ENCODE data around the gene TMEM178B.

Gene TMEM178B

DNA sequence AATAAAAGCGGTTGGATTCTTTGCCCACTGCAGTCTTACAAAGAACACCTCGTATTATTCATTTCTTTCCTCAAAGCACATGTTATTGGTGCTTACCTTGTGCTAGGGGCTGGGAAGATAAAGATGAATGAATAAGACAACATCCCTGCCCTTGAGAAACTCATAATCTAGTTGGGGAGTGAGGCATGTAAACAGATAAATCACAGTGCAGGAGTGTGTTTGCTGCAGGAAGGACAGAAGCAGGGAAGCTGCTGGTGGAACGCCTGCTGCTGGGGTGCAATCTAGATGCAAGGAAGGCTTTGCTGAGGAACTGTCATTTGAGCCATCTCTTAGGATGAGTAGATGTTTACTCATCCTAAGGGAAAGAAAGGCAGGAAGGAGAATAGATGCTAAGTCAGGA, 135.6 kb downstream of the TMEM178B start:
- H3F3A ChIP-seq (ENCODE audit: control insufficient read depth, insufficient read depth) = no peaks in the 10 kb centered on the region
- H3K79me2 ChIP-seq (ENCODE audit: control insufficient read depth, low read length) = no peaks in the 10 kb centered on the region
- no peaks in the 10 kb centered on the region for H3K4me1 ChIP-seq (ENCODE audit: control insufficient read depth, low read length)
- no peaks in the 10 kb centered on the region for H3K36me3 ChIP-seq (ENCODE audit: control insufficient read depth, low read length)
- no peaks in the 10 kb centered on the region for H3K9me2 ChIP-seq (replicated peaks; ENCODE audit: control insufficient read depth, low read length)
- TF ChIP-seq CTCF (IDR thresholded peaks at IDR 0.05; ENCODE audit: low read depth, low read length, poor library complexity, severe bottlenecking) = no peak
- no peak for TF ChIP-seq EZH2phosphoT487 (IDR thresholded peaks at IDR 0.05; ENCODE audit: borderline replicate concordance, low read length)
- H3K27ac ChIP-seq (ENCODE audit: low read depth, low read length) = no peak overlapping the region
- H3K9me3 ChIP-seq (ENCODE audit: control insufficient read depth, insufficient read depth, low read length) = no peaks in the 10 kb centered on the region
- no peaks in the 10 kb centered on the region for H4K20me1 ChIP-seq (ENCODE audit: control insufficient read depth, insufficient read depth, low read depth, low read length)
- no peaks in the 10 kb centered on the region for H3K27me3 ChIP-seq (ENCODE audit: control insufficient read depth, low read length)
- no peak overlapping the region for H3K4me2 ChIP-seq (ENCODE audit: low read length)
- H3K4me3 ChIP-seq (ENCODE audit: low read length) = no peak overlapping the region

- H3K79me2 ChIP-seq (ENCODE audit: control insufficient read depth, low read length) = no peaks in the 10 kb centered on the region
- H3K9me2 ChIP-seq (replicated peaks; ENCODE audit: control insufficient read depth, low read length) = no peaks in the 10 kb centered on the region
- no peak overlapping the region for H3K4me3 ChIP-seq (ENCODE audit: low read length)
- no peaks in the 10 kb centered on the region for H3F3A ChIP-seq (ENCODE audit: control insufficient read depth, insufficient read depth)
- no peaks in the 10 kb centered on the region for H3K27me3 ChIP-seq (ENCODE audit: control insufficient read depth, low read length)
- H3K4me2 ChIP-seq (ENCODE audit: low read length) = no peak overlapping the region
- no peak for TF ChIP-seq EZH2phosphoT487 (IDR thresholded peaks at IDR 0.05; ENCODE audit: borderline replicate concordance, low read length)
- TF ChIP-seq CTCF (IDR thresholded peaks at IDR 0.05; ENCODE audit: low read depth, low read length, poor library complexity, severe bottlenecking) = no peak
- no peaks in the 10 kb centered on the region for H3K4me1 ChIP-seq (ENCODE audit: control insufficient read depth, low read length)
- H3K9me3 ChIP-seq (ENCODE audit: control insufficient read depth, insufficient read depth, low read length) = no peaks in the 10 kb centered on the region
- no peak overlapping the region for H3K27ac ChIP-seq (ENCODE audit: low read depth, low read length)
- H3K36me3 ChIP-seq (ENCODE audit: control insufficient read depth, low read length) = no peaks in the 10 kb centered on the region
- H4K20me1 ChIP-seq (ENCODE audit: control insufficient read depth, insufficient read depth, low read depth, low read length) = no peaks in the 10 kb centered on the region
Observed at GRCh38 chr7:141210862-141211261, 137.0 kb downstream of the TMEM178B start.

DNA sequence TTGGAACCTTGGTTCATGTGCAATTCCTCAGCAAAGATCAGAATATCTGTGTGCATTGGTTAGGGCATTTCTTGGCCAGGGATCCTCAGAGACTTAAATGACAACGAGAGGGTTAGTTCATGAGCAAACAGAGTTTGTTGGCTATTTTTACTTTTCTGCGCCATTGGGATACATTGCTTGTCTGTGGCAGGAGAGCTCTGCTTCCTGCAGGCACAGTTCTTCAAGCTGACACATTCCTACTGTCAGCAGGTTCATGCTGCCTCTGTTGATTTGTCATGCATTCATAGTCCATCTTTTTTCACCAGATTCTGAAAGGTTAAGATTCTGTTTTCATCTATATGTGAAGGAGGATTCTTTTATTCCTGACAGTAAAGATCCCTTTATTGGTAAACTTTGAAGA, 139.4 kb downstream of the TMEM178B start:
- H4K20me1 ChIP-seq (ENCODE audit: control insufficient read depth, insufficient read depth, low read depth, low read length) = no peaks in the 10 kb centered on the region
- no peaks in the 10 kb centered on the region for H3K36me3 ChIP-seq (ENCODE audit: control insufficient read depth, low read length)
- no peaks in the 10 kb centered on the region for H3K27me3 ChIP-seq (ENCODE audit: control insufficient read depth, low read length)
- H3K4me2 ChIP-seq (ENCODE audit: low read length) = no peak overlapping the region
- H3K4me3 ChIP-seq (ENCODE audit: low read length) = no peak overlapping the region
- H3K9me3 ChIP-seq (ENCODE audit: control insufficient read depth, insufficient read depth, low read length) = no peaks in the 10 kb centered on the region
- no peaks in the 10 kb centered on the region for H3K9me2 ChIP-seq (replicated peaks; ENCODE audit: control insufficient read depth, low read length)
- H3K79me2 ChIP-seq (ENCODE audit: control insufficient read depth, low read length) = no peaks in the 10 kb centered on the region
- H3K4me1 ChIP-seq (ENCODE audit: control insufficient read depth, low read length) = no peaks in the 10 kb centered on the region
- TF ChIP-seq EZH2phosphoT487 (IDR thresholded peaks at IDR 0.05; ENCODE audit: borderline replicate concordance, low read length) (no peak), CTCF (IDR thresholded peaks at IDR 0.05; ENCODE audit: low read depth, low read length, poor library complexity, severe bottlenecking) (no peak)
- H3F3A ChIP-seq (ENCODE audit: control insufficient read depth, insufficient read depth) = no peaks in the 10 kb centered on the region
- no peak overlapping the region for H3K27ac ChIP-seq (ENCODE audit: low read depth, low read length)

DNA sequence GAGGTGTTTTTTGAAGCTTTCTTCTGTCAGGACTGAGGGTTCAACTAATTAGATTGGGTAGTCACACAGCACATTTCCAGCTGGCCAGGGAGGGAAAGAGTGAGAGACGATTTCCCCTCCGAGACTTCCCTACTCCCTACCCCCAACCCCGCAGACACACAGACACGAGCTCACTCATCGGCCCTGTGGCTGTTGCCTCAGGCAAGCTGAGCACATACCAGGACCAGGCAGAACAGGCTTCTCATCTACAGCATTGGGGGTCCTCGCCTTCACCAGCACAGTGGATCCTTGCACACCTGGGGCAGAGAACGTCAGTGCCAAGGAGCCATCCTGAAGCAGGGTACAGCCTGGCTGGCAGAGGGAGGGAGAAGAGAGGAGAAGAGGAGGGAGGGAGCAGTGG, 144.1 kb downstream of the TMEM178B start:
- Histone ChIP-seq H3F3A (ENCODE audit: control insufficient read depth, insufficient read depth) (no peaks in the 10 kb centered on the region), H3K79me2 (ENCODE audit: control insufficient read depth, low read length) (no peaks in the 10 kb centered on the region), H3K27me3 (ENCODE audit: control insufficient read depth, low read length) (no peaks in the 10 kb centered on the region), H3K27ac (ENCODE audit: low read depth, low read length) (no peak overlapping the region), H3K9me3 (ENCODE audit: control insufficient read depth, insufficient read depth, low read length) (no peaks in the 10 kb centered on the region), H3K9me2 (replicated peaks; ENCODE audit: control insufficient read depth, low read length) (no peaks in the 10 kb centered on the region), H3K4me1 (ENCODE audit: control insufficient read depth, low read length) (no peaks in the 10 kb centered on the region), H3K36me3 (ENCODE audit: control insufficient read depth, low read length) (no peaks in the 10 kb centered on the region), H3K4me3 (ENCODE audit: low read length) (no peak overlapping the region), H4K20me1 (ENCODE audit: control insufficient read depth, insufficient read depth, low read depth, low read length) (no peaks in the 10 kb centered on the region), H3K4me2 (ENCODE audit: low read length) (no peak overlapping the region)
- TF ChIP-seq CTCF (IDR thresholded peaks at IDR 0.05; ENCODE audit: low read depth, low read length, poor library complexity, severe bottlenecking) (no peak), EZH2phosphoT487 (IDR thresholded peaks at IDR 0.05; ENCODE audit: borderline replicate concordance, low read length) (no peak)

Measured in DOHH2 (cell line).